Measurements from ENCODE around the gene CSGALNACT2.

DNA sequence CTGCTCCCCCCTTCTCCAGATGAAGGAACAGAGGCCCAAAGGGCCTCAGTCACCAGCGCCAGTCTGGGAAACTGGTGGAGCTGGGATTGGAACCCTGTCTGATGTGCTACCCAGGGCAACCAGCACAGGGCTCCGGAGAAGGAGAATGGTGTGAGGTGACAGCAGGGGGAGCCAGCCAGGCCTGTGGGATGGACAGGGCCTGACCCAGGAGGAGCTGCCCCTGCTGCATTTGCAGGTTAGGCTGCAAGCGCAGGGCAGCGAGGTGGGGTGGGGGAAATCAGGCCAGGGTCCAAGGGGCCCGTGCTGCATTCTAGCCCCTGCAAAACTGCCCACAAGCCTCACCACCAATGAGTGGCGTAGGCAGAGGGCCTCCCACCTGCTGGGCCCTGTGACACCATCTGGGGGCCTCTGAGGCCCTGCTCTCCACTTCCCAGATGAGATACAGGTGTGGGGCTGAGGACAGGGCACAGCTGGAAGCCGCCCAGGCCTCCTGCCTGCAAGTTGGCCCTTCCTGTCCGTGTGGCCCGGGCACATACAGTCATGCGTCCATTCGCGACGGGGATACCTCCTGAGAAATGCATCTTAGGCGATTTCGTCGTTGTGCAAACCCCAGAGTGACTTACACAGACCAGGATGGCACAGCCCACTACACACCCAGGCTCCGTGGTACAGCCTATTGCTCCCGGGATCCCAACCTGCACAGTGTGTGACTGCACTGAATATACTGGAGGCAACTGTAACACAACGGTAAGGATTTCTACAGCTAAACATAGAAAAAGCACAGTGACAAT is 83.4 kb downstream of the CSGALNACT2 start:
- TF ChIP-seq, protein P1, sequence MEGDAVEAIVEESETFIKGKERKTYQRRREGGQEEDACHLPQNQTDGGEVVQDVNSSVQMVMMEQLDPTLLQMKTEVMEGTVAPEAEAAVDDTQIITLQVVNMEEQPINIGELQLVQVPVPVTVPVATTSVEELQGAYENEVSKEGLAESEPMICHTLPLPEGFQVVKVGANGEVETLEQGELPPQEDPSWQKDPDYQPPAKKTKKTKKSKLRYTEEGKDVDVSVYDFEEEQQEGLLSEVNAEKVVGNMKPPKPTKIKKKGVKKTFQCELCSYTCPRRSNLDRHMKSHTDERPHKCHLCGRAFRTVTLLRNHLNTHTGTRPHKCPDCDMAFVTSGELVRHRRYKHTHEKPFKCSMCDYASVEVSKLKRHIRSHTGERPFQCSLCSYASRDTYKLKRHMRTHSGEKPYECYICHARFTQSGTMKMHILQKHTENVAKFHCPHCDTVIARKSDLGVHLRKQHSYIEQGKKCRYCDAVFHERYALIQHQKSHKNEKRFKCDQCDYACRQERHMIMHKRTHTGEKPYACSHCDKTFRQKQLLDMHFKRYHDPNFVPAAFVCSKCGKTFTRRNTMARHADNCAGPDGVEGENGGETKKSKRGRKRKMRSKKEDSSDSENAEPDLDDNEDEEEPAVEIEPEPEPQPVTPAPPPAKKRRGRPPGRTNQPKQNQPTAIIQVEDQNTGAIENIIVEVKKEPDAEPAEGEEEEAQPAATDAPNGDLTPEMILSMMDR (IDR thresholded peaks at IDR 0.05), result no peak
- no peak for TF ChIP-seq POLR2A (IDR thresholded peaks at IDR 0.05)

Data from adrenal gland (tissue), 5 donors.